GM13976 (cell line): Measurements from ENCODE around the gene CADM2.

Experiments
- DNase-seq: peaks from one replicate; pipeline ENCODE4 v3.0.0; 2012; ENCODE audit warnings: low spot score
- in situ Hi-C: fragments of 300-500 bp; cut with MboI; formaldehyde crosslinking; loops from one replicate; pipeline ENCODE4 v1.12.0; 2022; ENCODE audit warnings: low sequenced_read_pairs, mixed read lengths, inconsistent platforms; ENCODE audit not compliant: unreplicated experiment
- TF ChIP-seq, protein P1 (sequence below): IDR thresholded peaks from 2 replicates; pipeline ENCODE4 v1.5.1; 2012; ENCODE audit warnings: borderline replicate concordance, mild to moderate bottlenecking; ENCODE audit not compliant: insufficient read depth; ENCODE audit errors: extremely low read depth, missing control alignments, control extremely low read depth

Gene CADM2

DNA sequence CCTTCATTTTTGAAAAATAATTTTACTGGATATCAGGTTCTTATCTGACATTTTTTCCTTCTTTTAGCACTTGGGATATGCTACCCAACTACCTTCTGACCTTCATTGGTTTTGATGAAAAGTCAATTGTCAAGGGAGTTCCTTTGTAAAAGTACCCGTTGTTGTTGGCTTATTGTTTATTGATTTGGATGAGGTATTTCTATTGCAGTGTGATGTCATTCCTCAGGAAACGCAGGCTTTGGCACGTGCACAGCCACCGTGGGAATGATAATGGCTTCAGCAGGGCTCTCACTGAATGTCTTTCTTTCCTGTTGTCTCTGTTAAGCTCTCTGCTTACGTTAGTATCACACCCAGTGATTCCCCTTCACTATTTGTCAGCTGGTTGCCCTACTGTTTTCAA lies 944.6 kb downstream of the CADM2 start:
- in situ Hi-C loops = no loop called here
- TF ChIP-seq, protein P1, sequence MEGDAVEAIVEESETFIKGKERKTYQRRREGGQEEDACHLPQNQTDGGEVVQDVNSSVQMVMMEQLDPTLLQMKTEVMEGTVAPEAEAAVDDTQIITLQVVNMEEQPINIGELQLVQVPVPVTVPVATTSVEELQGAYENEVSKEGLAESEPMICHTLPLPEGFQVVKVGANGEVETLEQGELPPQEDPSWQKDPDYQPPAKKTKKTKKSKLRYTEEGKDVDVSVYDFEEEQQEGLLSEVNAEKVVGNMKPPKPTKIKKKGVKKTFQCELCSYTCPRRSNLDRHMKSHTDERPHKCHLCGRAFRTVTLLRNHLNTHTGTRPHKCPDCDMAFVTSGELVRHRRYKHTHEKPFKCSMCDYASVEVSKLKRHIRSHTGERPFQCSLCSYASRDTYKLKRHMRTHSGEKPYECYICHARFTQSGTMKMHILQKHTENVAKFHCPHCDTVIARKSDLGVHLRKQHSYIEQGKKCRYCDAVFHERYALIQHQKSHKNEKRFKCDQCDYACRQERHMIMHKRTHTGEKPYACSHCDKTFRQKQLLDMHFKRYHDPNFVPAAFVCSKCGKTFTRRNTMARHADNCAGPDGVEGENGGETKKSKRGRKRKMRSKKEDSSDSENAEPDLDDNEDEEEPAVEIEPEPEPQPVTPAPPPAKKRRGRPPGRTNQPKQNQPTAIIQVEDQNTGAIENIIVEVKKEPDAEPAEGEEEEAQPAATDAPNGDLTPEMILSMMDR = no peak
- DNase-seq = no peak

DNA sequence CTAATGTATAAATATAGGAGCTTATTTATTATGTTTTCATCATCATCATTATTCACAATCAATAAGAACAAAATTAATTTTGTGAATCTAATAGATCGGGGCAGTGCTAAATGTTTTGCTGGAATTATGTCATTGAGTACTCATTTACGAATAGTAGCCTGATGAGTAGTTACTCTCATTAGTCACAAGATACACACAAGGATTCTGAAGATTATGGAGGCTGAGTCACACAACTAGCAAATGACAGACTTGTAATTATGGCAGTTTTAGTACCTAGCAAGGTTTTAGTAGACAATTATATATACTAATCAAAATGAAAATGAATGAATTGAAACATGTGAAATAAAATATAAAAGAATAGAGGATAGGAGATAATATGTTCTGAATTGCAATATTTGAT lies 954.2 kb downstream of the CADM2 start:
- TF ChIP-seq, protein P1 = no peak
- in situ Hi-C loops = no loop called here
- no peak for DNase-seq

DNA sequence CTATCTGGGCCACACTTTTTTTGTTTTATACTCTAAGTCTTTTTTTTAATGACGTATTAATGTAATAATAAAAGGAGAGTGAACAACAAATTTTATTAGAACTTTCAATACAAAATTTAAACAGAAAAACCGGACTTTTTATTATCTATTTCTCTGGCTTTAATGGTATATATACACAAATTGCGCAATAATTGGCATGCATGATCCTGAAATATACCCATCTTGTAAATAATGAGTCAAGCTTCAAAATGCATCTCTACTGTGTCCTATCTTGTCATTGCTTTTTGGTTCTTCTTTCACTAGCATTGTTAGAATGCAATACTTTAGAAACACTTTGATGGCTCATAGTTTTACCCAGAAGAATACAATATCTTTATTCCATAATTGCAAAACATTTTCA lies 963.6 kb downstream of the CADM2 start:
- in situ Hi-C loops = no loop called here
- TF ChIP-seq, protein P1 = no peak
- no peak for DNase-seq

DNA sequence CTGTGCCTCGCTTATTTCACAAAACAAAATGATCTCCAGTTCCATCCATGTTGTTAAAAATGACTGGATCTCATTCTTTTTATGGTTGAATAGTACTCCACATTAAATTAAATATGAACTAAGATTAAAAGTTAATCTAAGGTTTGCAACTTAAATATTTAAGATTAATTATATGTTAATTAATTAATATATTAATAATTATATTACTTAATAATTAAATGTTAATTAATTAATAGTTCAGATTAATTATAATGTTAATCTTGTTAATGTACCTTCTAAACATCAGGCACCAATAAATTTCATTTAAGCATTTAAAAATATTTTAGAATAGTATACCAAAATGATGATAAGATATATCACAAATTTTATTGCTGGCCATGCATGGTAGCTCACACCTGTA lies 971.9 kb downstream of the CADM2 start:
- DNase-seq = no peak
- TF ChIP-seq, protein P1 = no peak
- in situ Hi-C loops = no loop called here

DNA sequence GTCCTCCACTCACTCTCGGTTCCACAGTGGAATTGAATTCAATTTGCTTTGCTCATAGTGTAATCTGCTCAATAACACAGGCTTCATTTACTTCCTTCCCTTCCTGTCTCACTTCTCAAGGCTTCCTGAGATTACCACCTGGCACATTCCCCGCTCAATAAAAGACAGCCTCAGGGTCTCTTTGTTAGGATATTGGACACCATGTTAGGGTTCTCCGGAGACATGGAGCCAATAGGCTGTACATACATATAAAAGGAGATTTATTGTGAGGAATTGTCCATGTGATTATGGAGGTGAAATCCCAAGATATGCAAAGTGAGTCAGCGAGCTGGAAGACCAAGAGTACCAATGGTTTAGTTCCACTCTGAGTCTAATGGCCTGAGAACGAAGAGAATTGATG lies 974.5 kb downstream of the CADM2 start:
- no peak for DNase-seq
- TF ChIP-seq, protein P1 = no peak
- in situ Hi-C loops = no loop called here

DNA sequence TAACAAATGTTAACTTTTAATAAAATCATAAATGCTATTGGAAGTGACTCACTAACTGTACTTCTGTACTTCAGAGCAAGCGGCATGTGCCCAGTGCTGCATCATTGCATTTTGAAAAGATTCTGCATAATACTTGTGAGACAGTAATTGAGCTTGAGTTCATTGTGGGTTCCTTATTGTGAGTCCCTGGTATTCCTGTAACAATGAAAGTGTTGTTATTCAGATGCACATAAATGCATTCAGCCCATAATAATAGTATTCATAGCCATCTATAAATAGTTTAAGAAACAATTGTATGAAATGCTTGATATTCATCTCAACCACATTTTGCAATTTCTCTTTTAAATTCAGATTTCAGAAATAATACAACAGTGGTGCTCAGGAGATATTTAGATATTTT lies 976.4 kb downstream of the CADM2 start:
- in situ Hi-C loops = no loop called here
- DNase-seq = no peak
- TF ChIP-seq, protein P1 = no peak

DNA sequence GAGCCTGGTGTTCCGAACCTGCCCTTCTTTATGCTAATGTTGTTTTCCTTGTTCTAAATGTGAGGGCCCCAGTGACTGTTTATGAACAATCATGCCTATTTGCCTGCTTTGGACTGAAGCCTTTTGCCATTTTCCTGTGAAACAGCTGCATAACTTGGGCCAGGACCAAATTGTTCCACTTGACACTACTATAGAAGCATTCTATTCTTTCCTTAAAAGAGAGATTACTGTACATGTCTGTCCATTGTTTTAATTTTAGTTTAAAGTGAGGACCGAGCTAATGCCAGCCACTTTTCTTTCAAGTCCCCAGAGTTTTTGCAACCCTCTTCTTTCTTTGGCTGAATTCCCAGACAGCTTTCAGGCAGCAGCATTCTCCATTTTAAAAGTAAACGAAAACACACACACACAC lies 980.3 kb downstream of the CADM2 start:
- TF ChIP-seq, protein P1 = no peak
- in situ Hi-C loops = no loop called here
- no peak for DNase-seq
